IMR-90 (cell line): ENCODE data around the gene PLCB2. TPM values are rescaled to one million over a fixed set of nuclear protein-coding genes. Genes with fewer than 3 reads are reported as not detected.

ENCODE experiments used
- ATAC-seq: fragments of 200-7000 bp; cut with Tn5 transposase; 2 replicates; pipeline ENCODE4 v1.9.1; 2020; ENCODE audit warnings: low read depth, mild to moderate bottlenecking, moderate library complexity
- BruUV-seq: library from RNA; stranded (reverse); fragments of 400-500 nt; replicated peaks from 2 replicates; lab custom pipeline; 2021; lab: Mats Ljungman, UMichigan
- CTCF ChIA-PET: fragments of 300-600 bp; formaldehyde crosslinking; extraction: SDS; loops from one replicate; lab custom pipeline; 2021; ENCODE audit warnings: antibody characterized with exemption; lab: Yijun Ruan, JAX
- POLR2A ChIA-PET: fragments of 300-600 bp; sonication (Branson Sonifier 250); formaldehyde crosslinking; loops from one replicate; lab custom pipeline; 2022; ENCODE audit warnings: antibody characterized with exemption; ENCODE audit not compliant: unreplicated experiment; lab: Charles Lee
- DNase-seq: peaks from one replicate; pipeline ENCODE4 v3.0.0; 2013
- H2AFZ ChIP-seq: replicated peaks from 2 replicates; pipeline ENCODE3; 2013; ENCODE audit warnings: low read length, mild to moderate bottlenecking; ENCODE audit not compliant: poor library complexity
- H2AK5ac ChIP-seq: 2 replicates; pipeline ENCODE4 v1.6.1; 2013; ENCODE audit warnings: low read depth, low read length, inconsistent platforms
- H2AK9ac ChIP-seq: replicated peaks from 2 replicates; pipeline ENCODE3; 2013; ENCODE audit warnings: mild to moderate bottlenecking, low read depth, low read length, moderate library complexity; ENCODE audit not compliant: poor library complexity
- H2BK120ac ChIP-seq: 2 replicates; pipeline ENCODE4 v1.6.1; 2013; ENCODE audit warnings: low read depth, low read length, inconsistent platforms
- H2BK15ac ChIP-seq: 3 replicates; pipeline ENCODE4 v1.6.1; 2013; ENCODE audit warnings: low read depth, low read length, inconsistent platforms
- H2BK20ac ChIP-seq: 2 replicates; pipeline ENCODE4 v1.6.1; 2013; ENCODE audit warnings: low read depth, mild to moderate bottlenecking, inconsistent platforms, low read length, moderate library complexity
- H2BK5ac ChIP-seq: 2 replicates; pipeline ENCODE4 v1.6.1; 2013; ENCODE audit warnings: mild to moderate bottlenecking, low read depth, low read length, inconsistent platforms; ENCODE audit not compliant: poor library complexity, severe bottlenecking
- H3K14ac ChIP-seq: replicated peaks from 2 replicates; pipeline ENCODE4 v1.6.1; 2013; ENCODE audit warnings: low read depth, low read length, inconsistent platforms
- H3K18ac ChIP-seq: 2 replicates; pipeline ENCODE4 v1.6.1; 2013; ENCODE audit warnings: low read depth, low read length, control low read depth
- H3K23ac ChIP-seq: 2 replicates; pipeline ENCODE4 v1.6.1; 2013; ENCODE audit warnings: low read depth, low read length, inconsistent platforms
- H3K27ac ChIP-seq: 2 replicates; pipeline ENCODE4 v1.5.1; 2013; ENCODE audit warnings: mild to moderate bottlenecking, control low read depth, low read length; ENCODE audit not compliant: insufficient read depth
- H3K27me3 ChIP-seq: 2 replicates; pipeline ENCODE4 v1.6.1; 2013; ENCODE audit warnings: low read length; ENCODE audit not compliant: control insufficient read depth, insufficient read depth
- H3K36me3 ChIP-seq: 2 replicates; pipeline ENCODE4 v1.6.1; 2013; ENCODE audit warnings: low read length, mixed read lengths; ENCODE audit not compliant: control insufficient read depth, insufficient read depth
- H3K4ac ChIP-seq: 2 replicates; pipeline ENCODE4 v1.6.1; 2013; ENCODE audit warnings: low read depth, low read length, inconsistent platforms
- H3K4me1 ChIP-seq: 2 replicates; pipeline ENCODE4 v1.6.1; 2013; ENCODE audit warnings: low read length, mixed read lengths; ENCODE audit not compliant: control insufficient read depth, insufficient read depth
- H3K4me2 ChIP-seq: 2 replicates; pipeline ENCODE4 v1.6.1; 2013; ENCODE audit warnings: low read depth, mild to moderate bottlenecking, control low read depth, low read length, moderate library complexity
- H3K4me3 ChIP-seq: 2 replicates; pipeline ENCODE4 v1.5.1; 2013; ENCODE audit warnings: low read depth, mild to moderate bottlenecking, control low read depth, low read length, moderate library complexity; ENCODE audit not compliant: insufficient read depth
- H3K56ac ChIP-seq: 2 replicates; pipeline ENCODE4 v1.6.1; 2013; ENCODE audit warnings: low read length, inconsistent platforms; ENCODE audit not compliant: insufficient read depth; ENCODE audit errors: extremely low read depth
- H3K79me1 ChIP-seq, 2 experiments: 2 replicates each; pipeline ENCODE4 v1.6.1; 2013; ENCODE audit warnings: low read length in 2 of 2, inconsistent platforms in 1 of 2, low read depth in 1 of 2
- H3K9ac ChIP-seq: 2 replicates; pipeline ENCODE4 v1.6.1; 2013; ENCODE audit warnings: low read depth, low read length, control low read depth
- H3K9me1 ChIP-seq: 2 replicates; pipeline ENCODE4 v1.6.1; 2013; ENCODE audit warnings: low read length, inconsistent platforms; ENCODE audit not compliant: insufficient read depth
- H3K9me3 ChIP-seq: 2 replicates; pipeline ENCODE4 v1.6.1; 2013; ENCODE audit warnings: low read length; ENCODE audit not compliant: control insufficient read depth, insufficient read depth
- H4K20me1 ChIP-seq: 2 replicates; pipeline ENCODE4 v1.6.1; 2013; ENCODE audit warnings: low read length, inconsistent platforms; ENCODE audit not compliant: insufficient read depth
- H4K5ac ChIP-seq: 2 replicates; pipeline ENCODE4 v1.6.1; 2013; ENCODE audit warnings: mild to moderate bottlenecking, low read depth, low read length, control low read depth
- H4K8ac ChIP-seq, 2 experiments: 2 replicates each; pipeline ENCODE4 v1.6.1; 2013; ENCODE audit warnings: low read depth in 2 of 2, low read length in 2 of 2, control low read depth in 1 of 2, inconsistent platforms in 1 of 2
- H4K91ac ChIP-seq: 2 replicates; pipeline ENCODE4 v1.6.1; 2013; ENCODE audit warnings: low read depth, low read length, inconsistent platforms; ENCODE audit not compliant: insufficient read depth
- BHLHE40 ChIP-seq: fragments of 150-350 bp; IDR thresholded peaks from 2 replicates; pipeline ENCODE4 v1.6.1; 2016; ENCODE audit warnings: mild to moderate bottlenecking, low read depth, low read length
- CEBPB ChIP-seq: IDR thresholded peaks from 2 replicates; pipeline ENCODE4 v1.6.1; 2012; ENCODE audit warnings: low read depth, low read length, improper control_type of control experiment
- CHD1 ChIP-seq: IDR thresholded peaks from 2 replicates; pipeline ENCODE4 v1.6.1; 2012; ENCODE audit warnings: low read depth, low read length, improper control_type of control experiment
- FOS ChIP-seq: fragments of 150-350 bp; IDR thresholded peaks from 2 replicates; pipeline ENCODE4 v1.6.1; 2016; ENCODE audit warnings: low read depth, low read length
- MAFK ChIP-seq: IDR thresholded peaks from 2 replicates; pipeline ENCODE4 v1.6.1; 2012; ENCODE audit warnings: low read depth, low read length, improper control_type of control experiment
- MAZ ChIP-seq: IDR thresholded peaks from 2 replicates; pipeline ENCODE4 v1.6.1; 2012; ENCODE audit warnings: low read depth, mild to moderate bottlenecking, low read length, improper control_type of control experiment, moderate library complexity, borderline replicate concordance
- MXI1 ChIP-seq: IDR thresholded peaks from 2 replicates; pipeline ENCODE4 v1.6.1; 2012; ENCODE audit warnings: low read depth, mild to moderate bottlenecking, low read length, moderate library complexity, borderline replicate concordance
- NFE2L2 ChIP-seq: fragments of 150-350 bp; IDR thresholded peaks from 2 replicates; pipeline ENCODE4 v1.6.1; 2016; ENCODE audit warnings: low read depth, mild to moderate bottlenecking, low read length
- POLR2A ChIP-seq: IDR thresholded peaks from 2 replicates; pipeline ENCODE4 v1.6.1; 2012; ENCODE audit warnings: mild to moderate bottlenecking, low read depth, low read length
- RAD21 ChIP-seq: IDR thresholded peaks from 2 replicates; pipeline ENCODE4 v1.6.1; 2012; ENCODE audit warnings: low read length, improper control_type of control experiment
- RCOR1 ChIP-seq: IDR thresholded peaks from 2 replicates; pipeline ENCODE4 v1.6.1; 2012; ENCODE audit warnings: mild to moderate bottlenecking, low read length, improper control_type of control experiment; ENCODE audit not compliant: insufficient replicate concordance
- RFX5 ChIP-seq: IDR thresholded peaks from 2 replicates; pipeline ENCODE4 v1.8.0; 2012; ENCODE audit warnings: low read depth, mild to moderate bottlenecking, low read length, moderate library complexity
- SMC3 ChIP-seq: fragments of 150-350 bp; IDR thresholded peaks from 2 replicates; pipeline ENCODE4 v1.6.1; 2016; ENCODE audit warnings: low read depth, mild to moderate bottlenecking, antibody characterized with exemption, low read length, moderate library complexity
- WGBS, 2 experiments: methylation state at CpG; one replicate each; pipeline versions ENCODE4 v1.1.5 to v1.1.7; 2013; ENCODE audit warnings: missing lambda C conversion rate in 2 of 2; ENCODE audit not compliant: insufficient read length in 1 of 2; ENCODE audit errors: extremely low coverage in 2 of 2; 5-methylcytosine and 5-hydroxymethylcytosine counted together
- dilution Hi-C: fragments of 300-500 bp; cut with HindIII; formaldehyde crosslinking; loops from one replicate; pipeline ENCODE4 v1.14.3; 2018; ENCODE audit warnings: low sequenced_read_pairs; ENCODE audit not compliant: unreplicated experiment
- in situ Hi-C: fragments of 300-500 bp; cut with MboI; formaldehyde crosslinking; loops from 3 replicates; pipeline ENCODE4 v1.14.3; 2019; ENCODE audit warnings: low sequenced_read_pairs, inconsistent platforms, mixed read lengths
- intact Hi-C: fragments of 100-400 bp; cut with micrococcal nuclease; formaldehyde crosslinking; loops from 2 replicates; pipeline ENCODE4 v1.10.0; 2022
- polyA plus RNA-seq, 3 experiments: library from polyadenylated mRNA; depleted of rRNA; stranded (reverse); fragments of >200 nt; gene quantifications; 2 replicates each; pipeline ENCODE4 v1.2.3, GENCODE V29; 2012; ENCODE audit warnings: low replicate concordance in 1 of 3
- total RNA-seq: library from RNA; depleted of rRNA; stranded (reverse); fragments of >200 nt; gene quantifications from 2 replicates; pipeline ENCODE4 v1.2.3, GENCODE V29; 2012
- TF ChIP-seq, protein P1 (sequence below): fragments of 150-350 bp; IDR thresholded peaks from 2 replicates; pipeline ENCODE4 v1.6.1; 2017; ENCODE audit warnings: mild to moderate bottlenecking, antibody characterized with exemption, low read length, low read depth
- TF ChIP-seq, protein P2 (sequence below): conservative IDR thresholded peaks from 2 replicates; pipeline ENCODE4 v1.5.1; 2012; ENCODE audit warnings: mild to moderate bottlenecking, low read depth, low read length, improper control_type of control experiment
- TF ChIP-seq, protein P3 (sequence below): fragments of 150-350 bp; IDR thresholded peaks from 2 replicates; pipeline ENCODE4 v1.6.1; 2016; ENCODE audit warnings: low read depth, mild to moderate bottlenecking, low read length, moderate library complexity, borderline replicate concordance

The PLCB2 gene
- total and polyA plus RNA-seq, 2 of the 4 experiments (the other 2 are of a cell fraction) = 0.18 to 1.4 TPM

DNA sequence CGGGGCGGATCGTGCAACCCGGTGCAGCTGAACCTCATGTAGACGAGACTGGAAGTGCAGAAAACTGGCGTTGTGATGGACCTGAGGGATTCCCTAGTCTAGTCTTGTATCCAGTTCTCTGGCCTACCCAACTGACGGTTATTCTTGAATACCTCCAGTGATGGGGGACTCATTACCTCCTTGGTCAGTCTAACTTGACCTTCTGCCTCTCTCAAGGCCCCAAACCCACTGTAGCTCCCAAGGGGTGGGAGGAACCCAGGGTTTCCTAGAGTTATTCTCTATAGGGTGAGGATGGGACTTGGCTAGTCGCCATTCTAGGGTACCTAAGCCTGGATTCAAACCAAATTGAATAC lies 57.5 kb downstream of the PLCB2 start:
- Histone ChIP-seq H3K56ac (no peak overlapping the region), H2AK5ac (no peak overlapping the region), H3K9me3 (no peaks in the 10 kb centered on the region), H2AK9ac (no peak overlapping the region), H3K27me3 (peaks cover 61% of the 10 kb centered on the region), H3K36me3 (no peaks in the 10 kb centered on the region), H3K4ac (no peak overlapping the region), H3K4me1 (peaks cover 2% of the 10 kb centered on the region; the same call in 1 of the 2 replicates), H3K14ac (no peak overlapping the region), H3K9ac (no peak overlapping the region), H4K20me1 (no peaks in the 10 kb centered on the region), H4K8ac (no peak overlapping the region), H3K18ac (no peak overlapping the region), H3K23ac (no peak overlapping the region), H4K91ac (no peak overlapping the region), H2BK20ac (no peak overlapping the region), H3K79me1 (no peaks in the 10 kb centered on the region), H3K27ac (no peak overlapping the region), H3K4me3 (no peak overlapping the region), H2BK15ac (no peak overlapping the region), H4K5ac (no peak overlapping the region), H2BK5ac (no peak overlapping the region), H2BK120ac (no peak overlapping the region), H3K9me1 (no peaks in the 10 kb centered on the region), H3K4me2 (no peak overlapping the region), H2AFZ (peak overlapping the region; percentile 56)
- ChIA-PET CTCF (interaction anchor here (1.0 kb wide), 1 partner anchor 25 kb away, joined by 3 read pairs; no protein-coding TSS in a partner anchor), POLR2A (no interaction called here)
- ATAC-seq = no peak
- in situ Hi-C loops (no loop called here), intact Hi-C loops (no loop called here), dilution Hi-C loops (no loop called here)
- WGBS, 2 experiments = 92% methylated on average over 4 of the region's 8 CpGs; no CpG with 5 or more reads in 1 of the 2 experiments
- BruUV-seq = no TSS peak
- no peak for DNase-seq
- TF ChIP-seq NFE2L2 (no peak), MXI1 (no peak), SMC3 (no peak), BHLHE40 (no peak), POLR2A (no peak), CEBPB (no peak), RFX5 (no peak), RCOR1 (no peak), RAD21 (no peak), FOS (no peak), MAZ (no peak), CHD1 (no peak), MAFK (no peak)
- TF ChIP-seq, protein P1, sequence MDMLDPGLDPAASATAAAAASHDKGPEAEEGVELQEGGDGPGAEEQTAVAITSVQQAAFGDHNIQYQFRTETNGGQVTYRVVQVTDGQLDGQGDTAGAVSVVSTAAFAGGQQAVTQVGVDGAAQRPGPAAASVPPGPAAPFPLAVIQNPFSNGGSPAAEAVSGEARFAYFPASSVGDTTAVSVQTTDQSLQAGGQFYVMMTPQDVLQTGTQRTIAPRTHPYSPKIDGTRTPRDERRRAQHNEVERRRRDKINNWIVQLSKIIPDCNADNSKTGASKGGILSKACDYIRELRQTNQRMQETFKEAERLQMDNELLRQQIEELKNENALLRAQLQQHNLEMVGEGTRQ = no peak
- TF ChIP-seq, protein P2, sequence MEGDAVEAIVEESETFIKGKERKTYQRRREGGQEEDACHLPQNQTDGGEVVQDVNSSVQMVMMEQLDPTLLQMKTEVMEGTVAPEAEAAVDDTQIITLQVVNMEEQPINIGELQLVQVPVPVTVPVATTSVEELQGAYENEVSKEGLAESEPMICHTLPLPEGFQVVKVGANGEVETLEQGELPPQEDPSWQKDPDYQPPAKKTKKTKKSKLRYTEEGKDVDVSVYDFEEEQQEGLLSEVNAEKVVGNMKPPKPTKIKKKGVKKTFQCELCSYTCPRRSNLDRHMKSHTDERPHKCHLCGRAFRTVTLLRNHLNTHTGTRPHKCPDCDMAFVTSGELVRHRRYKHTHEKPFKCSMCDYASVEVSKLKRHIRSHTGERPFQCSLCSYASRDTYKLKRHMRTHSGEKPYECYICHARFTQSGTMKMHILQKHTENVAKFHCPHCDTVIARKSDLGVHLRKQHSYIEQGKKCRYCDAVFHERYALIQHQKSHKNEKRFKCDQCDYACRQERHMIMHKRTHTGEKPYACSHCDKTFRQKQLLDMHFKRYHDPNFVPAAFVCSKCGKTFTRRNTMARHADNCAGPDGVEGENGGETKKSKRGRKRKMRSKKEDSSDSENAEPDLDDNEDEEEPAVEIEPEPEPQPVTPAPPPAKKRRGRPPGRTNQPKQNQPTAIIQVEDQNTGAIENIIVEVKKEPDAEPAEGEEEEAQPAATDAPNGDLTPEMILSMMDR = no peak
- TF ChIP-seq, protein P3, sequence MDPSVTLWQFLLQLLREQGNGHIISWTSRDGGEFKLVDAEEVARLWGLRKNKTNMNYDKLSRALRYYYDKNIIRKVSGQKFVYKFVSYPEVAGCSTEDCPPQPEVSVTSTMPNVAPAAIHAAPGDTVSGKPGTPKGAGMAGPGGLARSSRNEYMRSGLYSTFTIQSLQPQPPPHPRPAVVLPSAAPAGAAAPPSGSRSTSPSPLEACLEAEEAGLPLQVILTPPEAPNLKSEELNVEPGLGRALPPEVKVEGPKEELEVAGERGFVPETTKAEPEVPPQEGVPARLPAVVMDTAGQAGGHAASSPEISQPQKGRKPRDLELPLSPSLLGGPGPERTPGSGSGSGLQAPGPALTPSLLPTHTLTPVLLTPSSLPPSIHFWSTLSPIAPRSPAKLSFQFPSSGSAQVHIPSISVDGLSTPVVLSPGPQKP = no peak
